ENCODE measurements around the gene DUSP7. TPM values are rescaled to one million over a fixed set of nuclear protein-coding genes. Genes with fewer than 3 reads are reported as not detected.

Gene DUSP7
- total RNA-seq, 1 experiment from 2014 or later, result 18.8 TPM

GRCh38 chr3:52055537-52056351 lies 627 bp downstream of the DUSP7 start:
- ChIA-PET POLR2A (interaction anchor here (0.9 to 2.3 kb wide), 6 partner anchors 10 to 223 kb away, joined by 3 to 10 read pairs (median 6); partner anchors contain the start of genes POC1A and WDR82), CTCF (interaction anchor here (0.6 to 8.3 kb wide), 28 partner anchors 12 to 183 kb away, joined by 3 to 382 read pairs (median 7); partner anchors contain the start of genes ABHD14B, ACY1, POC1A and RPL29)
- H3K4me1 Mint-ChIP-seq, result peaks cover 30% of the 10 kb centered on the region
- H3K9me3 Mint-ChIP-seq, result no peaks in the 10 kb centered on the region
- H3K36me3 Mint-ChIP-seq, result peaks cover 13% of the 10 kb centered on the region; the same call in 1 of the 2 replicates
- H3K27ac Mint-ChIP-seq, result no peak overlapping the region
- peak; percentile 60 for DNase-seq (ENCODE audit: low spot score)
- H3K27me3 Mint-ChIP-seq (ENCODE audit: low read depth), result peaks cover 21% of the 10 kb centered on the region
- H3K4me3 Mint-ChIP-seq, result peak overlapping the region; percentile 84
- ATAC-seq, result peak; percentile 3
- peak; percentile 88; the same call in 1 of the 2 replicates for TF ChIP-seq NFE2L1 (CRISPR knock-in tag; IDR thresholded peaks at IDR 0.05)
- no peak for TF ChIP-seq NFATC4 (CRISPR knock-in tag; IDR thresholded peaks at IDR 0.05)
- peak; percentile 88; the same call in 1 of the 2 replicates for TF ChIP-seq JUN (CRISPR knock-in tag; IDR thresholded peaks at IDR 0.05)
- peak; percentile 93 for TF ChIP-seq FOXP1 (CRISPR knock-in tag; IDR thresholded peaks at IDR 0.05; ENCODE audit: borderline replicate concordance)
- no peak; the same call in 1 of the 2 replicates for TF ChIP-seq MYBL2 (CRISPR knock-in tag; IDR thresholded peaks at IDR 0.05)
- TF ChIP-seq NFYB (CRISPR knock-in tag; conservative IDR thresholded peaks at IDR 0.05; ENCODE audit: low read depth), result peak; percentile 36; the same call in 1 of the 2 replicates
- TF ChIP-seq HMGA2 (CRISPR knock-in tag; IDR thresholded peaks at IDR 0.05), result no peak
- TF ChIP-seq, protein P1, sequence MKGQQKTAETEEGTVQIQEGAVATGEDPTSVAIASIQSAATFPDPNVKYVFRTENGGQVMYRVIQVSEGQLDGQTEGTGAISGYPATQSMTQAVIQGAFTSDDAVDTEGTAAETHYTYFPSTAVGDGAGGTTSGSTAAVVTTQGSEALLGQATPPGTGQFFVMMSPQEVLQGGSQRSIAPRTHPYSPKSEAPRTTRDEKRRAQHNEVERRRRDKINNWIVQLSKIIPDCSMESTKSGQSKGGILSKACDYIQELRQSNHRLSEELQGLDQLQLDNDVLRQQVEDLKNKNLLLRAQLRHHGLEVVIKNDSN (CRISPR knock-in tag; IDR thresholded peaks at IDR 0.05), result peak; percentile 64
- no peak for TF ChIP-seq ELF4 (CRISPR knock-in tag; IDR thresholded peaks at IDR 0.05; ENCODE audit: low read depth)
- peak; percentile 79; the same call in 1 of the 2 replicates for TF ChIP-seq TP53 (CRISPR knock-in tag; IDR thresholded peaks at IDR 0.05)
- TF ChIP-seq ATF2 (CRISPR knock-in tag; IDR thresholded peaks at IDR 0.05; ENCODE audit: borderline replicate concordance, low read depth), result no peak
- no peak for TF ChIP-seq EMX1 (CRISPR knock-in tag; IDR thresholded peaks at IDR 0.05)
- TF ChIP-seq, protein P2, sequence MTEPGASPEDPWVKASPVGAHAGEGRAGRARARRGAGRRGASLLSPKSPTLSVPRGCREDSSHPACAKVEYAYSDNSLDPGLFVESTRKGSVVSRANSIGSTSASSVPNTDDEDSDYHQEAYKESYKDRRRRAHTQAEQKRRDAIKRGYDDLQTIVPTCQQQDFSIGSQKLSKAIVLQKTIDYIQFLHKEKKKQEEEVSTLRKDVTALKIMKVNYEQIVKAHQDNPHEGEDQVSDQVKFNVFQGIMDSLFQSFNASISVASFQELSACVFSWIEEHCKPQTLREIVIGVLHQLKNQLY (CRISPR knock-in tag; IDR thresholded peaks at IDR 0.05), result no peak
- peak; percentile 52; the same call in 1 of the 2 replicates for TF ChIP-seq CREM (CRISPR knock-in tag; IDR thresholded peaks at IDR 0.05)
- TF ChIP-seq USF2 (CRISPR knock-in tag; IDR thresholded peaks at IDR 0.05), result 0 out of 2 replicates have a peak, but pooled peaks have one; percentile 40
- no peak for TF ChIP-seq NR1H2 (CRISPR knock-in tag; IDR thresholded peaks at IDR 0.05)
- TF ChIP-seq ZNF232 (CRISPR knock-in tag; IDR thresholded peaks at IDR 0.05), result no peak
- no peak for TF ChIP-seq MXD4 (CRISPR knock-in tag; IDR thresholded peaks at IDR 0.05; ENCODE audit: borderline replicate concordance)
- no peak; the same call in 1 of the 2 replicates for TF ChIP-seq TEAD4 (CRISPR knock-in tag; IDR thresholded peaks at IDR 0.05)
- no peak for TF ChIP-seq SMAD3 (CRISPR knock-in tag; IDR thresholded peaks at IDR 0.05; ENCODE audit: borderline replicate concordance)
- TF ChIP-seq SOX15 (CRISPR knock-in tag; IDR thresholded peaks at IDR 0.05), result no peak
- no peak for TF ChIP-seq IRF2 (CRISPR knock-in tag; IDR thresholded peaks at IDR 0.05; ENCODE audit: borderline replicate concordance, low read depth)
- no peak; the same call in 1 of the 2 replicates for TF ChIP-seq GABPB1 (CRISPR knock-in tag; IDR thresholded peaks at IDR 0.05)
- no peak for TF ChIP-seq ZNF263 (CRISPR knock-in tag; IDR thresholded peaks at IDR 0.05; ENCODE audit: low read depth)
- TF ChIP-seq TEAD1 (CRISPR knock-in tag; IDR thresholded peaks at IDR 0.05), result 0 out of 2 replicates have a peak, but pooled peaks have one; percentile 60
- TF ChIP-seq ZNF396 (CRISPR knock-in tag; IDR thresholded peaks at IDR 0.05; ENCODE audit: borderline replicate concordance), result no peak
- 0 out of 2 replicates have a peak, but pooled peaks have one; percentile 76 for TF ChIP-seq STAT6 (CRISPR knock-in tag; conservative IDR thresholded peaks at IDR 0.05; ENCODE audit: low read depth)
- TF ChIP-seq, protein P3, sequence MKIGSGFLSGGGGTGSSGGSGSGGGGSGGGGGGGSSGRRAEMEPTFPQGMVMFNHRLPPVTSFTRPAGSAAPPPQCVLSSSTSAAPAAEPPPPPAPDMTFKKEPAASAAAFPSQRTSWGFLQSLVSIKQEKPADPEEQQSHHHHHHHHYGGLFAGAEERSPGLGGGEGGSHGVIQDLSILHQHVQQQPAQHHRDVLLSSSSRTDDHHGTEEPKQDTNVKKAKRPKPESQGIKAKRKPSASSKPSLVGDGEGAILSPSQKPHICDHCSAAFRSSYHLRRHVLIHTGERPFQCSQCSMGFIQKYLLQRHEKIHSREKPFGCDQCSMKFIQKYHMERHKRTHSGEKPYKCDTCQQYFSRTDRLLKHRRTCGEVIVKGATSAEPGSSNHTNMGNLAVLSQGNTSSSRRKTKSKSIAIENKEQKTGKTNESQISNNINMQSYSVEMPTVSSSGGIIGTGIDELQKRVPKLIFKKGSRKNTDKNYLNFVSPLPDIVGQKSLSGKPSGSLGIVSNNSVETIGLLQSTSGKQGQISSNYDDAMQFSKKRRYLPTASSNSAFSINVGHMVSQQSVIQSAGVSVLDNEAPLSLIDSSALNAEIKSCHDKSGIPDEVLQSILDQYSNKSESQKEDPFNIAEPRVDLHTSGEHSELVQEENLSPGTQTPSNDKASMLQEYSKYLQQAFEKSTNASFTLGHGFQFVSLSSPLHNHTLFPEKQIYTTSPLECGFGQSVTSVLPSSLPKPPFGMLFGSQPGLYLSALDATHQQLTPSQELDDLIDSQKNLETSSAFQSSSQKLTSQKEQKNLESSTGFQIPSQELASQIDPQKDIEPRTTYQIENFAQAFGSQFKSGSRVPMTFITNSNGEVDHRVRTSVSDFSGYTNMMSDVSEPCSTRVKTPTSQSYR (CRISPR knock-in tag; IDR thresholded peaks at IDR 0.05), result peak; percentile 85
- no peak for TF ChIP-seq ZNF121 (CRISPR knock-in tag; IDR thresholded peaks at IDR 0.05)

Measured in WTC11 (cell line).